HG02943 (cell line): ENCODE results near the gene INPP5J.

Experiments used
- ATAC-seq: cut with Tn5 transposase; IDR thresholded peaks from one replicate; pipeline ENCODE4 v1.9.1; 2021; ENCODE audit warnings: mild to moderate bottlenecking, low read depth, moderate library complexity; ENCODE audit not compliant: unreplicated experiment

Gene INPP5J

GRCh38 chr22:31179345-31179744 is 56.6 kb downstream of the INPP5J start:
- no peak for ATAC-seq

DNA sequence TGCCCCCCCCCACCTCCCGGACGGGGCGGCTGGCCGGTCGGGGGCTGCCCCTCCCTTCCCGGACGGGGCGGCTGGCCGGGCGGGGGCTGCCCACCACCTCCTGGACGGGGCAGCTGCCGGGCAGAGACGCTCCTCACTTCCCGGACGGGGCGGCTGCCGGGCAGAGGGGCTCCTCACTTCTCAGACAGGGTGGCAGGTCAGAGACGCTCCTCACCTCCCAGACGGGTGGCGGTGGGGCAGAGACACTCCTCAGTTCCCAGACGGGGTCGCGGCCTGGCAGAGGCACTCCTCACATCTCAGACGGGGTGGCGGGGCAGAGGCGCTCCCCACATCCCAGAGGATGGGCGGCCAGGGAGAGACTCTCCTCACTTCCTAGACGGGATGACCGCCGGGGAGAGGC is 61.2 kb downstream of the INPP5J start:
- no peak for ATAC-seq
